A673 (cell line): ENCODE data around the gene LTBP2. TPM values are rescaled to one million over a fixed set of nuclear protein-coding genes. Genes with fewer than 3 reads are reported as not detected.

Experiments used
- BruUV-seq: library from RNA; stranded (reverse); fragments of 400-500 nt; replicated peaks from 2 replicates; lab custom pipeline; 2021; lab: Mats Ljungman, UMichigan
- CTCF ChIA-PET: fragments of 300-600 bp; sonication (Branson Sonifier 250); formaldehyde crosslinking; loops from one replicate; lab custom pipeline; 2022; ENCODE audit warnings: antibody characterized with exemption; lab: Charles Lee
- POLR2A ChIA-PET: fragments of 300-600 bp; sonication (Branson Sonifier 250); formaldehyde crosslinking; loops from one replicate; lab custom pipeline; 2022; ENCODE audit warnings: antibody characterized with exemption; ENCODE audit not compliant: low non-redundant PET; lab: Charles Lee
- DNase-seq: peaks from one replicate; pipeline ENCODE4 v3.0.0-alpha.2; 2015; ENCODE audit warnings: low spot score
- H3K27ac ChIP-seq: fragments of 200-600 bp; sonication (generic); 2 replicates; pipeline ENCODE4 v1.5.1; 2016; ENCODE audit warnings: mixed run types, low read depth, mild to moderate bottlenecking, mixed read lengths, antibody characterized with exemption, low read length; ENCODE audit not compliant: poor library complexity, severe bottlenecking
- H3K27me3 ChIP-seq: fragments of 200-600 bp; sonication (generic); replicated peaks from 2 replicates; pipeline ENCODE4 v1.6.1; 2017; ENCODE audit warnings: mixed run types, low read depth, mild to moderate bottlenecking, mixed read lengths, antibody characterized with exemption, low read length; ENCODE audit not compliant: insufficient read depth, poor library complexity
- H3K36me3 ChIP-seq: fragments of 200-600 bp; sonication (generic); 2 replicates; pipeline ENCODE4 v1.6.1; 2016; ENCODE audit warnings: mixed run types, mild to moderate bottlenecking, mixed read lengths, antibody characterized with exemption, low read length; ENCODE audit not compliant: insufficient read depth, poor library complexity, severe bottlenecking
- H3K4me1 ChIP-seq: fragments of 200-600 bp; sonication (generic); 2 replicates; pipeline ENCODE4 v1.6.1; 2017; ENCODE audit warnings: mixed run types, mild to moderate bottlenecking, mixed read lengths, antibody characterized with exemption, low read length; ENCODE audit not compliant: insufficient read depth, poor library complexity, severe bottlenecking
- H3K4me3 ChIP-seq: fragments of 200-600 bp; sonication (generic); 2 replicates; pipeline ENCODE4 v1.5.1; 2016; ENCODE audit warnings: low read depth, mixed run types, mild to moderate bottlenecking, mixed read lengths, low read length; ENCODE audit not compliant: poor library complexity, severe bottlenecking
- H3K9me3 ChIP-seq: fragments of 200-600 bp; sonication (generic); 2 replicates; pipeline ENCODE4 v1.6.1; 2016; ENCODE audit warnings: mixed run types, low read depth, mild to moderate bottlenecking, mixed read lengths, antibody characterized with exemption, low read length; ENCODE audit not compliant: poor library complexity, severe bottlenecking
- EZH2 ChIP-seq: fragments of 200-600 bp; sonication (generic); IDR thresholded peaks from 2 replicates; pipeline ENCODE4 v1.6.1; 2017; ENCODE audit warnings: borderline replicate concordance, low read depth, mild to moderate bottlenecking, mixed read lengths, antibody characterized with exemption, low read length; ENCODE audit not compliant: poor library complexity, severe bottlenecking
- intact Hi-C: fragments of 100-400 bp; cut with micrococcal nuclease; formaldehyde crosslinking; loops from one replicate; pipeline ENCODE4 v1.10.0; 2022; ENCODE audit not compliant: unreplicated experiment
- total RNA-seq: library from RNA; stranded (reverse); gene quantifications from 2 replicates; pipeline ENCODE4 v1.2.3, GENCODE V29; 2021
- TF ChIP-seq, protein P1 (sequence below): fragments of 300-800, 200-600 bp; sonication (generic); conservative IDR thresholded peaks from 2 replicates; pipeline ENCODE4 v1.5.1; 2017; ENCODE audit warnings: low read depth, mild to moderate bottlenecking, antibody characterized with exemption, low read length, moderate library complexity, mixed read lengths

Gene LTBP2
- total RNA-seq, 1 experiment from 2014 or later = 0.26 TPM

DNA sequence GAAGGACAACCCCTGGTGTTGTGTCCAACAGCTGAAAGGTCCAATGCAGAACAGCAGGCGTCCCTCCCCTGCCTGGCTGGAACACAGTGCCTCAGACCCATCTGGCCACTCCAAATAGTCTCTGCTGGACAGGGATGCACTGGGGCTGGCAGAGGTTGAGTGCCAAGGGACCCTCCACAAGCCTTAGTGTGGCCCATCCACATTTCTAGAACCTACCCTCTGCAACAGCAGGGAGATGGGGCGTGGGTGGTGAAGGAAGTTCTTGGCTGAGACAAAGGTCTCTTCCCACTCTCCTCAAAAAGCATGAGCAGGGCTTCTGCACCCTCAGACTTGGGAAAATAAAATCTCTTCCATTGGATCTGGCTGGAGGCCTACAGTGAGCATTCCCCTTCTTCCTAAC is 36.5 kb downstream of the LTBP2 start:
- Histone ChIP-seq H3K27me3 (no peaks in the 10 kb centered on the region), H3K36me3 (no peaks in the 10 kb centered on the region), H3K9me3 (no peaks in the 10 kb centered on the region), H3K4me3 (no peak overlapping the region), H3K27ac (no peak overlapping the region), H3K4me1 (peaks cover 7% of the 10 kb centered on the region)
- TF ChIP-seq EZH2 = no peak
- TF ChIP-seq, protein P1, sequence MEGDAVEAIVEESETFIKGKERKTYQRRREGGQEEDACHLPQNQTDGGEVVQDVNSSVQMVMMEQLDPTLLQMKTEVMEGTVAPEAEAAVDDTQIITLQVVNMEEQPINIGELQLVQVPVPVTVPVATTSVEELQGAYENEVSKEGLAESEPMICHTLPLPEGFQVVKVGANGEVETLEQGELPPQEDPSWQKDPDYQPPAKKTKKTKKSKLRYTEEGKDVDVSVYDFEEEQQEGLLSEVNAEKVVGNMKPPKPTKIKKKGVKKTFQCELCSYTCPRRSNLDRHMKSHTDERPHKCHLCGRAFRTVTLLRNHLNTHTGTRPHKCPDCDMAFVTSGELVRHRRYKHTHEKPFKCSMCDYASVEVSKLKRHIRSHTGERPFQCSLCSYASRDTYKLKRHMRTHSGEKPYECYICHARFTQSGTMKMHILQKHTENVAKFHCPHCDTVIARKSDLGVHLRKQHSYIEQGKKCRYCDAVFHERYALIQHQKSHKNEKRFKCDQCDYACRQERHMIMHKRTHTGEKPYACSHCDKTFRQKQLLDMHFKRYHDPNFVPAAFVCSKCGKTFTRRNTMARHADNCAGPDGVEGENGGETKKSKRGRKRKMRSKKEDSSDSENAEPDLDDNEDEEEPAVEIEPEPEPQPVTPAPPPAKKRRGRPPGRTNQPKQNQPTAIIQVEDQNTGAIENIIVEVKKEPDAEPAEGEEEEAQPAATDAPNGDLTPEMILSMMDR = no peak
- CTCF ChIA-PET = no interaction called here
- intact Hi-C loops = no loop called here
- no TSS peak for BruUV-seq
- no peak for DNase-seq
- POLR2A ChIA-PET = no interaction called here

DNA sequence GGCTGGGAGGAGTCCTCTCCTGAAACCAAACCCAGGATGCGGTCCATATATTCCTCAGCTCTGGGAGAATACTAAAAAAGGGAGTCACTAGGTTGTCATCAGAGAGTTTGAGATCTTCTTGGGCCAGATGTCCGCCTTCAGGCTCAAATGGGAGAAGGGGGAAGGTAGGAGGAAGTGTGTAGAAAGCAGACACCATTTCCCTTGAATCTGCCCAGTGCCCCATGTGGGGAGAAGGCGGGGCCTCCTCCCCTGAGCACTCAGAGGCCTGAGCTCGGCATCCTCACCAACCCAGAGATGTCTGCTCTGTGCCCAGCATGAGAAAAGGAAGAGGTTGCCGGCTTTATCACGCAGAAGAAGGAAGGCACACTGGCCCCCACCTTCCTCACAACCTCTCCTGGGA is 37.3 kb downstream of the LTBP2 start:
- TF ChIP-seq, protein P1 = no peak
- TF ChIP-seq EZH2 = no peak
- POLR2A ChIA-PET = no interaction called here
- BruUV-seq = no TSS peak
- CTCF ChIA-PET = interaction anchor here (0.6 kb wide), 1 partner anchor 33 kb away, joined by 5 read pairs; no protein-coding TSS in a partner anchor
- Histone ChIP-seq H3K27me3 (no peaks in the 10 kb centered on the region), H3K36me3 (no peaks in the 10 kb centered on the region), H3K27ac (no peak overlapping the region), H3K9me3 (no peaks in the 10 kb centered on the region), H3K4me3 (no peak overlapping the region), H3K4me1 (peaks cover 7% of the 10 kb centered on the region)
- intact Hi-C loops = no loop called here
- DNase-seq = no peak

DNA sequence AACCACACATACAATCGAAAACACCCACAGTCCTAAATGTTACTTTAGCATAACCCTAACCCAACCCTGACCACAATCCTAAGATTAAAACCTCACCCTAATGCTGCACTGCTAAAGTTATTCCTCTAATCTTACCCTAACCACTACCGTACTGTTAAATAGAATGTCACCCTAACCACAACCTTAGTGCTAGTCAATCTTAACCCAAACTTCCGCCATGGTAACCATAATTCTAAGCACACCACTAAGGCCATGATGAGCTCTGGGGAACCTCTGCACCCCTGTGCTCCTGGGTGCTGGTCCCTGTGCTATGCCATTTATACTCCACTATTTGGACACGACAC is 38.0 kb downstream of the LTBP2 start:
- BruUV-seq = no TSS peak
- TF ChIP-seq EZH2 = no peak
- TF ChIP-seq, protein P1 = no peak
- no peaks in the 10 kb centered on the region for H3K9me3 ChIP-seq
- H3K4me1 ChIP-seq = peaks cover 7% of the 10 kb centered on the region
- ChIA-PET CTCF (interaction anchor here (0.6 kb wide), 1 partner anchor 34 kb away, joined by 5 read pairs; no protein-coding TSS in a partner anchor), POLR2A (interaction anchor here (0.5 kb wide), 2 partner anchors 208 to 598 kb away, joined by 4 to 5 read pairs; no protein-coding TSS in a partner anchor)
- DNase-seq = no peak
- intact Hi-C loops = no loop called here
- H3K4me3 ChIP-seq = no peak overlapping the region
- H3K27me3 ChIP-seq = no peaks in the 10 kb centered on the region
- no peak overlapping the region for H3K27ac ChIP-seq
- H3K36me3 ChIP-seq = no peaks in the 10 kb centered on the region
